NCI-H2227 (cell line): ENCODE data around the gene PITRM1.
"Not testable (repeated sequence)": the region's sequence is repeated elsewhere in the genome, so short reads cannot be mapped to it uniquely, and the experiment has no call there.

ENCODE experiments used
- DNase-seq: peaks from one replicate; lab custom pipeline; 2025; ENCODE audit not compliant: unreplicated experiment; lab: John Stamatoyannopoulos, UW

The PITRM1 gene

GRCh38 chr10:3123571-3124411, 48.8 kb downstream of the PITRM1 start:
- DNase-seq = no peak

GRCh38 chr10:3122486-3123205, 49.9 kb downstream of the PITRM1 start:
- no peak for DNase-seq

- DNase-seq = no peak
These were observed 50.5 kb downstream of the PITRM1 start for GRCh38 chr10:3122034-3122433.

- no peak for DNase-seq
These were observed 52.7 kb downstream of the PITRM1 start for GRCh38 chr10:3119796-3120459.

- no peak for DNase-seq
These were observed 53.9 kb downstream of the PITRM1 start for GRCh38 chr10:3118641-3119091.

GRCh38 chr10:3117486-3117885, 55.1 kb downstream of the PITRM1 start:
- no peak for DNase-seq

GRCh38 chr10:3116508-3117100, 56.0 kb downstream of the PITRM1 start:
- no peak for DNase-seq

GRCh38 chr10:3115685-3116084, 56.9 kb downstream of the PITRM1 start:
- no peak for DNase-seq

GRCh38 chr10:3113343-3113720, 59.2 kb downstream of the PITRM1 start:
- no peak for DNase-seq

- DNase-seq = no peak
These were observed 60.9 kb downstream of the PITRM1 start for GRCh38 chr10:3111621-3112163.

- DNase-seq = no peak
These were observed 61.6 kb downstream of the PITRM1 start for GRCh38 chr10:3110782-3111620.

- DNase-seq = no peak
These were observed 62.9 kb downstream of the PITRM1 start for GRCh38 chr10:3109633-3110032.

GRCh38 chr10:3109196-3109595, 63.4 kb downstream of the PITRM1 start:
- no peak for DNase-seq

- DNase-seq = no peak
These were observed 63.9 kb downstream of the PITRM1 start for GRCh38 chr10:3108575-3109105.

- no peak for DNase-seq
These were observed 64.5 kb downstream of the PITRM1 start for GRCh38 chr10:3108033-3108432.

GRCh38 chr10:3107426-3107961, 65.1 kb downstream of the PITRM1 start:
- DNase-seq = no peak

- no peak for DNase-seq
These were observed 65.6 kb downstream of the PITRM1 start for GRCh38 chr10:3106928-3107425.

GRCh38 chr10:3106328-3106727, 66.3 kb downstream of the PITRM1 start:
- DNase-seq = not testable (repeated sequence)

- DNase-seq = no peak
These were observed 66.7 kb downstream of the PITRM1 start for GRCh38 chr10:3105905-3106304.
